NCI-H226 (cell line): Measurements from ENCODE around the gene HSPBAP1.
"Not testable (repeated sequence)": the region's sequence is repeated elsewhere in the genome, so short reads cannot be mapped to it uniquely, and the experiment has no call there.

ENCODE experiments used
- DNase-seq: peaks from one replicate; pipeline ENCODE4 v3.0.0-alpha.2; 2015

HSPBAP1 gene

GRCh38 chr3:122784436-122784835, 9.2 kb downstream of the HSPBAP1 start:
- DNase-seq: peak; percentile 94

GRCh38 chr3:122782804-122783203, 10.8 kb downstream of the HSPBAP1 start:
- no peak for DNase-seq

- DNase-seq: no peak
Observed at GRCh38 chr3:122777563-122777962, 16.1 kb downstream of the HSPBAP1 start.

GRCh38 chr3:122776675-122777468, 16.8 kb downstream of the HSPBAP1 start:
- DNase-seq: no peak

GRCh38 chr3:122774564-122774963, 19.1 kb downstream of the HSPBAP1 start:
- DNase-seq: peak; percentile 62

DNA sequence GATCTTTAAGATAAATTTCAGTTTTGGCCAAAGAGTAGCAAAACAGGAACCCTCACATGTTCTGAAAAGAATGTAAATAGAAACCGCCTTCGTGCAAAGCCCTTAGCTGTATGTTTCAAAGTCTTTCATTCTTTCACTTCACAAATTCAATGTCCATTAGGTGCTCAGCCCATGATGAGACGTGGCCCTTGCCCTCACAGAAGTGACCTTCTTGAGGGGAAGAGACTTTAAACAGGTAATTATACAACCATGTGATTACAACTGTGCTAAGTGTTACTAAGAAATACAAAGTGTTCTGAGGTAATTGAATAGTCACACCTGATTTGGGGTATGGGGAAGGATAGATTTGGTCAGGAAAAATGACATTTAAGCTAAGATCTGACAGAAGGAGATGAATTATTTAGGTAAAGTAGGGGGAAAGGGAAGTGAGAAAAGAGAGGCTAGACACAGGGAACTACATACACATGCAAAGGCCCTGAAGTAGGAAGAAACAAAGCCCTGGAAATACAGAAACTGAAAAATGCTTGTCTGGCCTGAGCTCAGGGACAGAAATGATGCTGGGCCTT, 19.6 kb downstream of the HSPBAP1 start:
- no peak for DNase-seq

DNA sequence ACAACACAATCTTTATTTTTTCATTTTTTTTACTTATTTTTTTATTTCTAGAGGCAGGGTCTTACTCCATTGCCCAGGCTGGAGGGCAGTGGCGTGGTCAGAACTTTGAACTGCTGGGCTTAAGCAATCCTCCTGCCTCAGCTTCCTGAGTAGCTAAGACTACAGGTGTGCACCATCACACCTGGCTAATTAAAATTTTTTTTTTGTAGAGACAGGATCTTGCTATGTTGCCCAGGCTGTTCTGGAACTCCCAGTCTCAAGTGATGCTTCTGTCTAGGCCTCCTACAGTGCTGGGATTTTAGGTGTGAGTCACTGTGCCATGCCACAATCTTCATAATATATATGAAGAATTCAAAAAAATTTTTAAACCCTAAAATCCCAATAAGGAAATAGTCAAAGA, 20.8 kb downstream of the HSPBAP1 start:
- no peak for DNase-seq

GRCh38 chr3:122770521-122771202, 23.0 kb downstream of the HSPBAP1 start:
- no peak for DNase-seq

DNA sequence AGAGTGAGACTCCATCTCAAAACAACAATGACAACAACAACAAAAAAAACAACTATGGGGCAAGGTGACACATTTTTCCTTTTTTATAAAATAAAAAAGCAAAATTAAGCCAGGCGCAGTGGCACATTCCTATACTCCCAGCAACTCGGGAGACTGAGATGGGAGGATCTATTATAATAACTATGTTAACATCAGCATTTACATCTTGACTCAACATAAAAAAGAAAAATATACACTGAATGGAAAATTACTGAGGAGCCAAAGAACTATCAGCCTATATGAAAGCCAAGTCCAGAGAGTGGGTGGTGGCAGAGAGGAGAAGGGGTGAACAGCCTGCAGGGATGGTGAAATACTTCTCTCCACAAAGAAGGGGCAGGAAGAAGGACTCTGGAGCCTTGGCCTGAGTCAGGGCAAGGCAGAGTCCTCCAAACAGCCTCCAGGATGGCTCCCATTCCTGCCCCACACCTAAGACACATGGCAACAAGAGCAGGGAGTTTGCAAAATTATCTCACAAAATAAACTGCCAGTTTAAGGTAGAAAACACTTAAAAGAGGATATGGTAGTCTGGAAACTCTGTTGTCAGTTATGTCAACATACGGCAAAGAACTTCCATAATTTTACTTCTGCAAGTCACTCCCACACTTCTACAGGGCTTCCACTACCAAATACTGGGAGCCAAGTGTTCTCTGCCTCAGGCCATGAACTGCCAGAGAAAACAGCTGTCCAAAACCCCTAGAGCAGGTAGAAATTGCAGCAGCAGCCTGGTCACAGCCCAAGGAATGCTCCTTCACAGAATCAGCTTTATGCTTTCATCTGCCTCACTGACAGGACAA, 25.9 kb downstream of the HSPBAP1 start:
- DNase-seq: peak; percentile 77

GRCh38 chr3:122766430-122766829, 27.2 kb downstream of the HSPBAP1 start:
- DNase-seq: no peak

DNA sequence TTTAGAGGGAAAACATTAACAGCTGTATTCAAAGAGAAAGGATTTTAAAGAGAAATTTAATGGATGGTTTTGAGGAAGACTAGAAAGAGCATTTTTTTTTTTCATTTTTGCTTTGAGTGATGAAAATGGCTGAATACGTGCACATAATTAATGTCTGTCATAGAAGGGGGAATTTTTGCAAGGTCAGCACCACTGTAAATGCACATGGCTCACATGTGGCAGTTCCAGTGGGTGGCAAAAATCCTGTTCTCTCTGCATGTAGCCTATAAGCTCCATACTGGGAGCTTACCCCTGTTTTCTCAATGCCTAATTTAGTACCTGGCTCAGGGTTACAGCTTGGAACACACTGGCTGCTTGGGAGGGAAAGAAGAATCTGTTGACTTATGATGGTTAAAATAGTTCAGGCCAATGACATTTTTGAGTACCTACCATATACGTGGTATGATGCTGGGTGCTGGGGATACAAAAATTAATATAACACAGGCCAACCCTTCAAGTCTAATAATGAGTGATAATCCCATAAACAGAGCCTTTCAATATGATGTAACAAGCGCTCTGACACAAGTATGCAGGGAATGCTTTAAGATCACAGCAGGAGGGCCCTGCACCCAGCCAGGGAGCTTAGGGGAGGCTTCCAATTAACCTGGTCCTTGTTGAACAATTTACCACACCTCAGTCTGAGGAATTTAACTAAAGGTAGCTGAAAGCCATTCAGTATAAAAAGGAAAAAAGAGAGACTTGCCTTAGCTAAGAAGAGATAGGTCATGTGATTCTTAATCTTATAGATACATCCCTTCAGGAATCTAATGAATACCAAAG, 33.0 kb downstream of the HSPBAP1 start:
- peak; percentile 75 for DNase-seq

GRCh38 chr3:122758877-122759560, 34.6 kb downstream of the HSPBAP1 start:
- no peak for DNase-seq

DNA sequence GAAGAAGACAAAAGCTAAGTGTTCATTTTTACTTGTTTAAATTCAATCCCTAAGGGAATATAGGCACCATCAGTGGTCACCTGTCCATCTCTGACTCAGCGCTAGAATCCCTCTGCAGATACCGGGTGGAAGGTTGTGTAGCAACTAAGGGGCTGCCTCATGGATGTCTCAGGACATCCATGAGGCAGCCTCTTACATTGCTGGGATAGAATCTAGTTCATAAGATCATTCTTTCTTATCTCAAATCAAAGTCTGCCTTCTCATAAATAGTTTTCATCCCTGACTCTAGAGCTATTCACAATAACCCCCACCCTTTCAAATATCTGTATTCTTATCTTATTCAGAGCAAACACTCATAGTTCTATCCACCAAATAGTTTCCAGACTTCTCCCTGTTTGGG, 38.1 kb downstream of the HSPBAP1 start:
- peak; percentile 9 for DNase-seq

DNA sequence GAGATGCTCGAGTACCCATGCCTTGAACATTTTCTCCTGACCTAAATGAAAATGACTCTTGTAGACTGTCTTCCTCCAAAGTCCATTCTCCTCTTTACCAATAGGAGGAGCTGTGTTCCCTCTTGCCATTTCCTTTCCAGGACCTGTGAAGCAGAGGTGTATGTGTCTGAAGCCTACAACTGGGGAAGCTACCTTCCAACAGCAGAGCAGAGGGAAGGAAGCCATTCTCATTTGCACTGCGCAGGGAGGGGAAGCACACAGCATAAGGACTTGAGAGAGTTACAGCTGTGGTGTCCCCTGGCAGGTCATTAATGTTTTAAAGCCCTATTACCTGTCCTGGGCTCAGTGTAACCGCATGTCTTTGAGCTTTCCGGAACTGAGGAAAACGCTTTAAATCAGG, 38.7 kb downstream of the HSPBAP1 start:
- DNase-seq: peak; percentile 37

DNA sequence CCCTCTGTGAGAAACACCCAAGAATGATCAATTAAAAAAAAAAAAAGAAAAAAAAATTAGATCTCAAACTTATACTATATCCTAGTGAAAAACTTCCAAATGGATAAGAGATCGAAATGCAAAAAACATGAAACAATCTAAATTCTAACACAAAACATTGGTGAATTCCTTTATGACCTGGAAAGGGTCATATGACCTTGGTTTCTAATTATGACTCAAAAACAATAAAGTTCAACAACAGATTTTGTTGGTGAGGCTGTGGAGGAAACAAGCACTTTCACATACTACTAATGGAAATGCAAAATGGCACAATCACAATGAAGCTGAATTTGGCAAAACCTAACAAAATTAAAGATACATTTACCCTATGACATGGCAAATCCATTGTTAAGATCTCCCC, 45.3 kb downstream of the HSPBAP1 start:
- no peak for DNase-seq

GRCh38 chr3:122747295-122747694, 46.3 kb downstream of the HSPBAP1 start:
- not testable (repeated sequence) for DNase-seq

DNA sequence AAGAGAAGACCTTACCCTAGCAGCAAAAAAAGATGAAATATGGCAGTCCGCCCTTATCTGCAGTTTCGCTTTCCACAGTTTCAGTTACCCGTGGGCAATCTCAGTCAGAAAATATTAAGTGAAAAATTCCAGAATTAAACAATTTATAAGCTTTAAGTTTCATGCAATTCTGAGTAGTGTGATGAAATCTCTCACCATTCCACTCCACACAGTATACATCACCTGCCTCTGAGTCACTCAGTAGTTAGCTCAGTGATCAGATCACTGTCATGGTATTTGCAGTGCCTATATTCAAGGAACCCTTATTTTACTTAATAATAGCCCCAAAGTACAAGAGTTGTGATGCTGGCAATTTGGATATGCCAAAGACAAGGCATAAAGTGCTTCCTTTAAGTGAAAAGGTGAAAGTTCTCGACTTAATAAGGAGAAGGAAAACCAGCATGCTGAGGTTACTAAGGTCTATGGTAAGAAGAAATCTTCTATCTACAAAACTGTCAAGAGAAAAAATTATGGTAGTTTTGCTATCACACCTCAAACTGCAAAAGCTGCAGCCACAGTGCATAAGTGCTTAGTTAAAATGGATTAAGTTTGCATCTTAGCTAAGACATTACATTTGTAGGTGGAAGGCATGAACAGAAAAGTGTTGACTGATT, 48.1 kb downstream of the HSPBAP1 start:
- peak; percentile 62 for DNase-seq

DNA sequence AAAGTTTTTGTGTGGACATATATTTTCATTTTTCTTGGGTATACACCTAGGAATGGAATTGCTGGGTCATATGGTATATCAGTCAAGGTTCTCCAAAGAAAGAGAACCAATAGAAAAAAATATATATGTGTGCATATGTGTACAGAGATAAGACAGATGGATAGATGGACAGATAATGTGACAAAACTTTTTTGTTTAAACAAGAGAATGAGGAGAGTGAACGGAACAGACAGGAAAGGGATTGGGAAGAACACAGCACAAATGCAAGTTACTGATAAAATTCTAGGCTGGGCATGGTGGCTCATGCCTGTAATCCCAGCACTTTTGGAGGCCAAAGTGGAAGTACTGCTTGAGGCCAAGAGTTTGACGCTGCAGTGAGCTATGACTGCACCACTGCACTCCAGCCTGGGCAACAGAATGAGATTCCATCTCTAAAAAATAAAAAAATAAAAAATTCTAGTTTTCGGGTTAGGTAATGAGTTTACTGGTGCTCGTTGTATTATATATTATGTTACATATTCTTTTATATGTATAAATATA, 50.0 kb downstream of the HSPBAP1 start:
- no peak for DNase-seq

- no peak for DNase-seq
Observed at GRCh38 chr3:122742234-122742633, 51.4 kb downstream of the HSPBAP1 start.

GRCh38 chr3:122739172-122739571, 54.5 kb downstream of the HSPBAP1 start:
- DNase-seq: no peak
